Measurements from ENCODE around the gene AMBN.
A peak's percentile ranks its signal among the peaks of the same experiment; 100 is the strongest.
"Not testable (repeated sequence)": the region's sequence is repeated elsewhere in the genome, so short reads cannot be mapped to it uniquely, and the experiment has no call there.

AMBN gene

GRCh38 chr4:70607334-70607853, 15.3 kb downstream of the AMBN start:
- no peak for DNase-seq (ENCODE audit: low read depth, low spot score)

- DNase-seq (ENCODE audit: low read depth, low spot score) = no peak
These were observed 16.3 kb downstream of the AMBN start for GRCh38 chr4:70608324-70608723.

- no peak for DNase-seq (ENCODE audit: low read depth, low spot score)
These were observed 21.5 kb downstream of the AMBN start for GRCh38 chr4:70613306-70614183.

GRCh38 chr4:70614184-70614555, 22.1 kb downstream of the AMBN start:
- no peak for DNase-seq (ENCODE audit: low read depth, low spot score)

- no peak for DNase-seq (ENCODE audit: low read depth, low spot score)
These were observed 27.2 kb downstream of the AMBN start for GRCh38 chr4:70619288-70619687.

- no peak for DNase-seq (ENCODE audit: low read depth, low spot score)
These were observed 27.7 kb downstream of the AMBN start for GRCh38 chr4:70619778-70620177.

GRCh38 chr4:70623323-70623722, 31.3 kb downstream of the AMBN start:
- no peak for DNase-seq (ENCODE audit: low read depth, low spot score)

- no peak for DNase-seq (ENCODE audit: low read depth, low spot score)
These were observed 32.3 kb downstream of the AMBN start for GRCh38 chr4:70624226-70624793.

- no peak for DNase-seq (ENCODE audit: low read depth, low spot score)
These were observed 35.6 kb downstream of the AMBN start for GRCh38 chr4:70627620-70628019.

- no peak for DNase-seq (ENCODE audit: low read depth, low spot score)
These were observed 36.4 kb downstream of the AMBN start, which contains the start of gene ENAM for GRCh38 chr4:70628444-70628843. Gene ENAM (plus strand): TSS chr4:70628744. CDS start chr4:70629501, 757 bp downstream.

GRCh38 chr4:70629469-70630090, 37.5 kb downstream of the AMBN start:
- no peak for DNase-seq (ENCODE audit: low read depth, low spot score)

- no peak for DNase-seq (ENCODE audit: low read depth, low spot score)
These were observed 38.1 kb downstream of the AMBN start for GRCh38 chr4:70630162-70630561.

- DNase-seq (ENCODE audit: low read depth, low spot score) = no peak
These were observed 40.0 kb downstream of the AMBN start for GRCh38 chr4:70632028-70632427.

- DNase-seq (ENCODE audit: low read depth, low spot score) = no peak
These were observed 42.4 kb downstream of the AMBN start for GRCh38 chr4:70634482-70634881.

GRCh38 chr4:70637239-70637913, 45.3 kb downstream of the AMBN start:
- no peak for DNase-seq (ENCODE audit: low read depth, low spot score)

- no peak for DNase-seq (ENCODE audit: low read depth, low spot score)
These were observed 48.1 kb downstream of the AMBN start for GRCh38 chr4:70640192-70640591.

GRCh38 chr4:70650741-70651140, 58.7 kb downstream of the AMBN start:
- not testable (repeated sequence) for DNase-seq (ENCODE audit: low read depth, low spot score)

GRCh38 chr4:70651864-70652506, 59.9 kb downstream of the AMBN start:
- DNase-seq (ENCODE audit: low read depth, low spot score) = peak; percentile 6

GRCh38 chr4:70654605-70655011, 62.6 kb downstream of the AMBN start:
- DNase-seq (ENCODE audit: low read depth, low spot score) = no peak
